AG04449 (cell line): Measurements from ENCODE around the gene CORO6.

ENCODE experiments used
- CTCF ChIA-PET: fragments of 350-600 bp; formaldehyde crosslinking; extraction: SDS; loops from one replicate; lab custom pipeline; 2021; ENCODE audit warnings: antibody characterized with exemption; lab: Yijun Ruan, JAX
- POLR2A ChIA-PET: fragments of 400-600, 350-600 bp; formaldehyde crosslinking; extraction: SDS; loops from one replicate; lab custom pipeline; 2020; ENCODE audit warnings: antibody characterized with exemption, inconsistent platforms; lab: Yijun Ruan, JAX
- DNase-seq: peaks from one replicate; pipeline ENCODE4 v3.0.0-alpha.2; 2010; ENCODE audit warnings: low read depth, low spot score
- H3K4me3 ChIP-seq: 2 replicates; pipeline ENCODE4 v1.5.1; 2011; ENCODE audit warnings: low read depth, mild to moderate bottlenecking, control low read depth, low read length
- TF ChIP-seq, protein P1 (sequence below): IDR thresholded peaks from one replicate; pipeline ENCODE4 v1.5.1; 2011; ENCODE audit warnings: mild to moderate bottlenecking, moderate library complexity, low read length, control low read depth, inconsistent platforms; ENCODE audit not compliant: insufficient read depth; ENCODE audit errors: missing control alignments

Gene CORO6

DNA sequence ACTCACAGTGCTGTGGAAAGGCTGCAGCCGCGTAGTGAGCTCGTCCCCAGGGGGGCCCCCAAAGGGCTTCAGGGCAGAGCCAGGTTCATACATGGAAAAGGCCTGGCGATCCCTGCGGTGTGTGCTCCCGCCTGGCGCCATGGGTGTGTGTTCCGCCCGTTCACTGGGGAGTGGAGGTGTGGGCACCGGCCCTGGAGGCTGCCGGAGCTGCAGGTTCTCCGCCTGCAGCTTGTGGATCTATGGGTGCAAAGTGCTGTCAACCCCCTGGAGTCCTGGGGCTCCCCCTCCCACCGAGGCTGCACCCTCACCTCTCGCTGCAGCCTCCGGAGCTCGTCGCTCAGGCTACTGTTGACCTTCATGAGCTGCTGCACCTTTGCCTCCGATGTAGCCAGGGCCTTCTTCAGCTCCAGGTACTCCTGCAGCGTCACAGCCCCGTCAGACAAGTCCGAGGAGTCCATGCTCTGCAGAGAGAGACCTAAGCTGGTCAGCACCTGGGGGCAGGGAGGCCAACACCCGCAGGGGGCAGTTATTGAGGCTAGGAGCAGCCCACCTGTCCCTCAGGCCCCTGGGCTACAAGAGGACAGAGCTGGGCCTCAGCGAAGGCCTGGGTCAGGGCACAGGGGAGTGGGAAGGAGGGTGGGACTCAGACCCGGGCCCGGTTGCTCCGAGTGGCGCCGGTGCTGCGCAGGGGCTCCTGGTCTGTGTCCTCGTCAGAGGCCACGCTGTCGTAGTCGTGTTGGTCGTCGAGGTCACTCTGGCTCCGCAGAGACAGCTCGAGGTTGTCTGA is 46.3 kb downstream of the CORO6 start:
- DNase-seq, result no peak
- ChIA-PET POLR2A (interaction anchor here (0.9 kb wide), 1 partner anchor 12 kb away, joined by 5 read pairs; no protein-coding TSS in a partner anchor), CTCF (interaction anchor here (0.8 to 20.8 kb wide), 12 partner anchors 4 to 518 kb away, joined by 3 to 222 read pairs (median 34); partner anchors contain the start of genes ABHD15, ANKRD13B, CORO6 and GIT1)
- H3K4me3 ChIP-seq, result no peak overlapping the region
- TF ChIP-seq, protein P1, sequence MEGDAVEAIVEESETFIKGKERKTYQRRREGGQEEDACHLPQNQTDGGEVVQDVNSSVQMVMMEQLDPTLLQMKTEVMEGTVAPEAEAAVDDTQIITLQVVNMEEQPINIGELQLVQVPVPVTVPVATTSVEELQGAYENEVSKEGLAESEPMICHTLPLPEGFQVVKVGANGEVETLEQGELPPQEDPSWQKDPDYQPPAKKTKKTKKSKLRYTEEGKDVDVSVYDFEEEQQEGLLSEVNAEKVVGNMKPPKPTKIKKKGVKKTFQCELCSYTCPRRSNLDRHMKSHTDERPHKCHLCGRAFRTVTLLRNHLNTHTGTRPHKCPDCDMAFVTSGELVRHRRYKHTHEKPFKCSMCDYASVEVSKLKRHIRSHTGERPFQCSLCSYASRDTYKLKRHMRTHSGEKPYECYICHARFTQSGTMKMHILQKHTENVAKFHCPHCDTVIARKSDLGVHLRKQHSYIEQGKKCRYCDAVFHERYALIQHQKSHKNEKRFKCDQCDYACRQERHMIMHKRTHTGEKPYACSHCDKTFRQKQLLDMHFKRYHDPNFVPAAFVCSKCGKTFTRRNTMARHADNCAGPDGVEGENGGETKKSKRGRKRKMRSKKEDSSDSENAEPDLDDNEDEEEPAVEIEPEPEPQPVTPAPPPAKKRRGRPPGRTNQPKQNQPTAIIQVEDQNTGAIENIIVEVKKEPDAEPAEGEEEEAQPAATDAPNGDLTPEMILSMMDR, result no peak

DNA sequence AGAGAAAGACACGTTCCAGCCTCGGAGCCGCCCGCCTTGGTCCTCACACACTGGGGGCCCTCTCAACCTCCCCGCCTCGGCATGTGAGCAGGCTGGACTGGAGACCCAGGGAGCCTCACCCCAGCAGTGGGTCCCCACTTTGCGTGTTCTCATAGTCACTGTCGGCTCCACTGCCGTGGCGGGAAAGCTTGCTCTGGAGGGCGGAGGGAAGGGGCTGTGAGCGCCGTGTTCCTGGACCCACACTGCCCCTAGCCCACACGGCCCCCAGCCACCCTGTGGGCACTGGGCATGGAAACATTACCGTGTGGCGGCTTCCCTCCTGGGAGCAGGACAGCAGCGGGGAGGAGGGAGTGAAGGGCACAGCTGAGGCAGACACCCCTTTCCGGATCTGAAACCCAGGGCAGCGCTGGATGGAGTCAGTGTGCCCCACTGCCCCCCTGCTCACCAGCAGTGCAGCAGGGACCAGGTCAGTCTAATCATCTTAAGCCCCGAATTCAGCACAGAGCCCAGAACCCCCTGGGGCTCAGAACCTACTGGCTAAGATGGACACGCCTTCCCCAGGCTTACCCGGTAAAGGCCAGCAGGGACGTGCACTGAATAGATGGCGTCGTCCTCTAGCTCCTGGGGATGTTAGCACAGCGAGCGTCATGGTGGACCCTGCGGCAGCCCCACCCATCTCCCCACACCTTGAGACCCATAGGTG is 47.0 kb downstream of the CORO6 start:
- CTCF ChIA-PET, result interaction anchor here (4.3 to 20.8 kb wide), 7 partner anchors 5 to 519 kb away, joined by 23 to 222 read pairs (median 161); partner anchors contain the start of genes ABHD15, ANKRD13B, GIT1 and TP53I13
- no peak overlapping the region for H3K4me3 ChIP-seq
- POLR2A ChIA-PET, result interaction anchor here (0.9 kb wide), 1 partner anchor 12 kb away, joined by 5 read pairs; no protein-coding TSS in a partner anchor
- DNase-seq, result no peak
- TF ChIP-seq, protein P1, result no peak

DNA sequence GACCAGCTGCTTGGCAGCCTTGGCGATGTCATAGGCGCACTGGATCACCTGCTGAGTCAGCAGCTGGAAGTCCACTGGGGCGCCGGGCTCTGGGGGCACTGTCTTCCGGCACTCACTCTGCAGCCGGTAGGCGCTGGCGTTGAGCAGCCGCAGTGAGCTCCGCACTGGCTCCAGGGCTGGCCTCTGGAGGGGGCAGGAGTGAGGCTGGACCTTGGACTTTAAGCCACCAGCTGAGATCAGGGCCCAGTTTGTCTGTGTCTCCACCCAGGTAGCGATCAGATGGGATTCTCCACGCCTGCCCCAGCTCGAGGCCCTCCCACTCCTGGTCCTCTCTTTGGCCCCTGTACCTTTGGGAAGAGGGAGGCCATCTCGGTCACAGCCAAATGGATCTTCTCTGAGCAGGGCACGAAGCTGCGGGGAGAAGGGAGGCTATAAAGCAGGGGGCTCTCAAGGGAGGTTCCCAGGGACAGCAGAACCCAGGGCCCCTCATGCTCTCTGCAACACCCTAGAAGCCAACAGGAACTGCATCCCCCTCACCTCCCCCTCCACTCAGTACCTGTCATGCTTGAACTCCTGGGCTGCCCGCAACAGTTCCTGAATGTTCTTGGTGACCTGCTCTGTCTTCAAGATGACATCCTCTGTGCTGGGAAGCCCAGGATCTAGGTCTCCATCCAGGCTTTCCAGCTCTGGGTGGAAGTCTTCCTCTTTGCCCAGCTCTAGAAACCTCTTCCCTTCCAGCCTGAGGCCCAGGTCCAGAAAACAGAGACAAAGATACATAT is 47.8 kb downstream of the CORO6 start:
- no peak overlapping the region for H3K4me3 ChIP-seq
- TF ChIP-seq, protein P1, result no peak
- ChIA-PET CTCF (interaction anchor here (1.1 to 20.8 kb wide), 8 partner anchors 4 to 232 kb away, joined by 3 to 222 read pairs (median 94); partner anchors contain the start of genes ABHD15, ANKRD13B and TP53I13), POLR2A (no interaction called here)
- DNase-seq, result no peak

DNA sequence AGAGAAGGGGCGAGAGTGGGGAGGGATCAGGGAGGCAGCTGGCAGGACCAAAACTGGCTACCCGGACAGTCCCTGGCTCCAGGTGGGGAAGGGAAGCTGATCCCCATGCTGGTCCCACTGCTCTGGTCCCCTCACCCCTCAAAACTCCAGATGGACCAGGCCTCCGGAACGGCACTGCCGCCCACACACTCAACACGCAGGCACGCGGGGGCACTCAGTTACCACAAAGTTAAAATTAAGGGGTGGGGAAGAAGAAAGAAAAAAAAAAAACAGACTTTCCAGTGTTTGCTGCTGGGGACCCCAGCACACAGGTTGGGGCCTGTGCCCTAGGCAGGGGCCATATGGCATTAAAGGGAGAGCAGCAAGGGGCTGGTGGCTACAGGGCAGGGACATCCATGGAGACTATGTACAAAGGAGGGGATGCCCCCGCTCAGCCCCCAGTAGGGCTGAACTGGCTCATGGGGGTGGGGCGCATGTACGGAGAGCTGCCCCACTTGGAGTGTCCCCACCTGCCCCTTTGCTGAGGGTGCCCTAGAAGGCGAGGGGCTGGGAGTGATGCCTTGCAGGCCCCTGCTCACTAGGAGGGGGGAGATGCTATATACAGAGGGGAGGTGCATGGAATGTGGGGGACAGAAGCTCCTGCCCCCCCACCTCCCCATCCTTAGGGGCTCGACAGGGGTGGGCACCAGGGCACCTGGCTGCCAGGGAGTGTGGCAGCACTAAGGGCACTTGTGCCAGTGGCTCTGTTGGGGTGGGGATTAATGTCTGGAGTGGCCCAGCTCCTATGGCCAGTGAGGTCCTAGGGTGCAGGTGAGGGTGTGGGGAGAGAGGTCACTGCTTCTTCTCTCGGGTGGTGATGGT is 48.6 kb downstream of the CORO6 start:
- no peak overlapping the region for H3K4me3 ChIP-seq
- DNase-seq, result no peak
- ChIA-PET CTCF (interaction anchor here (1.1 to 20.8 kb wide), 14 partner anchors 7 to 522 kb away, joined by 3 to 222 read pairs (median 8); partner anchors contain the start of genes ANKRD13B and SSH2), POLR2A (no interaction called here)
- TF ChIP-seq, protein P1, result no peak

DNA sequence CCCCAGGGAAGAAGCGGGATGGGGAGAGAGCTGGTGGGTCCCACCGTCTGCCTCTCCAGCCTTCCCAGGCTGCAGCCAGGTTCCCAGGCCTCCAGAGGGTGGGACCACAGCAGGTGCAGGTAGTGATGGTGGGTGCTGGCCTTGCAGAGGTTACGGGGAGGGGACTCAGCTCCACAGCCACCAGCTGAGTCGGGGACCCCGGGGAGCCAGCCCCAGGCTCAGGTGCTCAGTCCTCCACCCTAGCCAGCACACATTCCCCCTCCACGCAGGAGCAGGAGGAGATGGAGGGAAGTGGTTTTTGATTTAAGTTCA is 49.2 kb downstream of the CORO6 start:
- POLR2A ChIA-PET, result interaction anchor here (1.0 kb wide), 1 partner anchor 15 kb away, joined by 3 read pairs; no protein-coding TSS in a partner anchor
- DNase-seq, result no peak
- TF ChIP-seq, protein P1, result no peak
- CTCF ChIA-PET, result interaction anchor here (0.8 to 20.8 kb wide), 20 partner anchors 7 to 522 kb away, joined by 3 to 222 read pairs (median 5); partner anchors contain the start of genes ANKRD13B and SSH2
- no peak overlapping the region for H3K4me3 ChIP-seq
